PC-3 (cell line): ENCODE data around the gene MED15.

ENCODE experiments used
- CTCF ChIP-seq: fragments of 300-600 bp; sonication (generic); conservative IDR thresholded peaks from 2 replicates; pipeline ENCODE4 v1.5.1; 2017; ENCODE audit warnings: antibody characterized with exemption, low read depth, mild to moderate bottlenecking, low read length
- EZH2 ChIP-seq: fragments of 300-600 bp; sonication (generic); IDR thresholded peaks from one replicate; pipeline ENCODE4 v1.6.1; 2017; ENCODE audit warnings: antibody characterized with exemption, mild to moderate bottlenecking, low read length; ENCODE audit not compliant: unreplicated experiment
- EZH2phosphoT487 ChIP-seq: fragments of 300-600 bp; sonication (generic); IDR thresholded peaks from 2 replicates; pipeline ENCODE4 v1.6.1; 2018; ENCODE audit warnings: mild to moderate bottlenecking, antibody characterized with exemption, low read length, borderline replicate concordance

DNA sequence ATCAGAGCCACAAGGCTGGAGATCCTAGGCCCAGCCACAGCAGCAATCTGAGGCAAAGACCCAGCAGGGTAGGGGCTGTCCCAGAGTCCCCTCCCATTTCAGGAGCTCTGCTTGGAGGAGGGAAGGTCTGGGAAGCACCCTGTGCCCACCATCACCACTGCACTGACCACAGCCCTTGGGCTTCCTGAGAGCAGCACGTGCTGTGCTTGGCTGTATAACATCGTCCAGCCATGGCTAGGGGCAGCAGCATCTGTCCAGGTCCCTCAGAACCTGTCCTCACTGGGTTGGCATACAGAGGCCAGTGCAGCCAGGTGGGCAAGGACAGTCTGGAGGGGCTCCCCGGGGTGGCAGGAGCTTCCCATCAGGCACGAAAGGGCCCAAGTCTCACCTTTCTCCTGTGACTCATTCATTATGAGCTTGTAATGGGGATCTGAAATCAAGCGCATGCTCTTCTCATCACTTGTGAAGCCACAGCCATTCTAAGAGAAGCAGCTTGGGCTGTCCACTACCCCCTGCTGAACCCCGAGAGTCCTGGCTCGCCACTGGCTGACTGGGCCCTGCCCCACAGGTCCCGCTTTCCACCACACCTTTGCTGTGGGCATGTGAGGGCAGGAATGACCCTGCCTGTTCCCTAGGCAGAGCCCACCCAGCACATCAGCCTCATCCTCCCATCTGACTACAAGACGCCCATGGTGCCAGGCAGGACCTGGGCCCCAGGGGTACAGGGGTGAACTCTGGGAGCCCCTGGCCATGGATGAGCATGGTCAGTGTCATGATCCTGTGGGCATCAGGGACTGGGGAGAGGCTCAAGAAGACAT is 83.3 kb downstream of the MED15 start:
- no peak for TF ChIP-seq CTCF
- no peak for TF ChIP-seq EZH2
- no peak for TF ChIP-seq EZH2phosphoT487
